ENCODE results near the gene RELN.

The RELN gene

GRCh38 chr7:103811997-103812396 is 177.5 kb downstream of the RELN start (continued):
- TF ChIP-seq RARB (CRISPR knock-in tag; IDR thresholded peaks at IDR 0.05) (no peak), ISL1 (CRISPR knock-in tag; IDR thresholded peaks at IDR 0.05) (no peak), TSHZ2 (CRISPR knock-in tag; IDR thresholded peaks at IDR 0.05) (no peak), ZFP3 (CRISPR knock-in tag; IDR thresholded peaks at IDR 0.05) (no peak)

- ATAC-seq, result no peak
- TF ChIP-seq TCF4 (CRISPR knock-in tag; IDR thresholded peaks at IDR 0.05; ENCODE audit: borderline replicate concordance) (no peak), POU6F1 (CRISPR knock-in tag; IDR thresholded peaks at IDR 0.05; ENCODE audit: borderline replicate concordance, low read depth) (no peak), ZNF565 (CRISPR knock-in tag; conservative IDR thresholded peaks at IDR 0.05; ENCODE audit: low read depth) (no peak), ISL1 (CRISPR knock-in tag; IDR thresholded peaks at IDR 0.05) (no peak), BACH2 (CRISPR knock-in tag; IDR thresholded peaks at IDR 0.05; ENCODE audit: borderline replicate concordance) (no peak), ZNF70 (CRISPR knock-in tag; IDR thresholded peaks at IDR 0.05) (no peak)
Measured at GRCh38 chr7:103811290-103811689, 178.2 kb downstream of the RELN start.

GRCh38 chr7:103810112-103810744 is 179.2 kb downstream of the RELN start:
- TF ChIP-seq ZFP30 (CRISPR knock-in tag; IDR thresholded peaks at IDR 0.05), result no peak
- TF ChIP-seq TSHZ2 (CRISPR knock-in tag; IDR thresholded peaks at IDR 0.05), result peak; percentile 86
- TF ChIP-seq POU6F1 (CRISPR knock-in tag; IDR thresholded peaks at IDR 0.05; ENCODE audit: borderline replicate concordance, low read depth), result no peak
- TF ChIP-seq TCF4 (CRISPR knock-in tag; IDR thresholded peaks at IDR 0.05; ENCODE audit: borderline replicate concordance), result 0 out of 2 replicates have a peak, but pooled peaks have one; percentile 26
- no peak for TF ChIP-seq ARNTL (CRISPR knock-in tag; IDR thresholded peaks at IDR 0.05; ENCODE audit: borderline replicate concordance, low read depth)
- no peak for TF ChIP-seq ZFP3 (CRISPR knock-in tag; IDR thresholded peaks at IDR 0.05)
- no peak for TF ChIP-seq ZNF8 (CRISPR knock-in tag; IDR thresholded peaks at IDR 0.05)
- no peak for TF ChIP-seq ZC3H10 (CRISPR knock-in tag; IDR thresholded peaks at IDR 0.05)
- TF ChIP-seq BACH2 (CRISPR knock-in tag; IDR thresholded peaks at IDR 0.05; ENCODE audit: borderline replicate concordance), result no peak
- peak; percentile 67 for TF ChIP-seq ISL1 (CRISPR knock-in tag; IDR thresholded peaks at IDR 0.05)
- no peak for TF ChIP-seq ZNF70 (CRISPR knock-in tag; IDR thresholded peaks at IDR 0.05)
- no peak for ATAC-seq

DNA sequence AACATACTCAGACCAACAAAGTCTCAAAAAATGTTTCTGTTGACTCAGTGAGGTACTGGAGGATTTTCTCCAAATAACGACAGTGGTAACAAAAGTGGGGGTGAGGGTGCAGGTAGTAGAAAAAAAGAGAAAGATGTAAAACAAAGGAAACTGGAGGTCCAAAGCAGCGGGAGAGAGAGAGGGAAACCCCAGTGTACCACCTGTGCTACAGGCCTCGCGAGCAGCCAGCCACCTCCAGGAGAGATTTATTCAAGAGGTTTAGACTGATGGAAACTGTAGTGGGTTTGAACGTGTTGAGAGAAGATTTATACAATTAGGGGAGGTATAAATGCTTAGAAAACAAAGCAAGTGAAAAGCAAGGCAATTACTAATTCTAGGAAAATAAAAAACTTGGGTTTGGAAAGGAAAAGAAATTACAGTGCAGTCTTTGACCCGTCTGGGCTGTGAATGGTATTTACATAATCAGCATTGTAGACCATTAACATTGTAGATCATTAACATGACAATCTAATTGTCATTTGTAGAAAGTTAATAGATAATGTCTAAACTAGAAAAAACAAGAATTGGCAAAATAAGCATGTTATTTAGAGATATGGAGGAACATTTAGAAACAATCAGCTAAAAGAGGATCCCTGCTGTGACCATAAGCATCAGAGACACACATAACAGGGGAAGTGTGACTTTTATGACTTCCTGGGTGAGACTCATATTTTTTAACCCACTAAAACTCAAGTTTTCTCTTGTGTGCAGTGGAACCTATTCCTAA is 180.0 kb downstream of the RELN start:
- no peak for ATAC-seq
- TF ChIP-seq ISL1 (CRISPR knock-in tag; IDR thresholded peaks at IDR 0.05), result no peak
- TF ChIP-seq PATZ1 (CRISPR knock-in tag; IDR thresholded peaks at IDR 0.05; ENCODE audit: borderline replicate concordance), result no peak
- TF ChIP-seq, protein P1, sequence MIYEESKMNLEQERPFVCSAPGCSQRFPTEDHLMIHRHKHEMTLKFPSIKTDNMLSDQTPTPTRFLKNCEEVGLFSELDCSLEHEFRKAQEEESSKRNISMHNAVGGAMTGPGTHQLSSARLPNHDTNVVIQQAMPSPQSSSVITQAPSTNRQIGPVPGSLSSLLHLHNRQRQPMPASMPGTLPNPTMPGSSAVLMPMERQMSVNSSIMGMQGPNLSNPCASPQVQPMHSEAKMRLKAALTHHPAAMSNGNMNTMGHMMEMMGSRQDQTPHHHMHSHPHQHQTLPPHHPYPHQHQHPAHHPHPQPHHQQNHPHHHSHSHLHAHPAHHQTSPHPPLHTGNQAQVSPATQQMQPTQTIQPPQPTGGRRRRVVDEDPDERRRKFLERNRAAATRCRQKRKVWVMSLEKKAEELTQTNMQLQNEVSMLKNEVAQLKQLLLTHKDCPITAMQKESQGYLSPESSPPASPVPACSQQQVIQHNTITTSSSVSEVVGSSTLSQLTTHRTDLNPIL (CRISPR knock-in tag; IDR thresholded peaks at IDR 0.05; ENCODE audit: low read depth), result no peak
- TF ChIP-seq CSRNP3 (CRISPR knock-in tag; IDR thresholded peaks at IDR 0.05), result no peak

Data from SK-N-SH treated with all-trans-retinoic acid at 6 μM for 48 hours (cell line).